Epithelial cell of esophagus (primary cell): ENCODE data around the gene GRM5.

Experiments used
- DNase-seq: peaks from one replicate; pipeline ENCODE4 v3.0.0; 2010; ENCODE audit warnings: low read depth
- H3K4me3 ChIP-seq: 2 replicates; pipeline ENCODE4 v1.5.1; 2011; ENCODE audit warnings: mild to moderate bottlenecking, low read length, control low read depth
- CTCF ChIP-seq: IDR thresholded peaks from 2 replicates; pipeline ENCODE4 v1.5.1; 2011; ENCODE audit warnings: low read depth, mild to moderate bottlenecking, low read length, control low read depth, inconsistent platforms; ENCODE audit not compliant: insufficient read depth; ENCODE audit errors: missing control alignments

GRM5 gene

GRCh38 chr11:88799771-88800500, 265.8 kb downstream of the GRM5 start:
- TF ChIP-seq CTCF: no peak
- no peak for DNase-seq
- no peak overlapping the region for H3K4me3 ChIP-seq

GRCh38 chr11:88790182-88790581, 275.6 kb downstream of the GRM5 start:
- DNase-seq: no peak
- no peak overlapping the region for H3K4me3 ChIP-seq
- TF ChIP-seq CTCF: no peak

GRCh38 chr11:88779577-88779976, 286.2 kb downstream of the GRM5 start:
- TF ChIP-seq CTCF: no peak
- no peak overlapping the region for H3K4me3 ChIP-seq
- peak; percentile 83 for DNase-seq

GRCh38 chr11:88770475-88771079, 295.2 kb downstream of the GRM5 start:
- H3K4me3 ChIP-seq: no peak overlapping the region
- no peak for TF ChIP-seq CTCF
- no peak for DNase-seq

- TF ChIP-seq CTCF: no peak
- no peak for DNase-seq
- H3K4me3 ChIP-seq: no peak overlapping the region
Measured at GRCh38 chr11:88744140-88744539, 321.6 kb downstream of the GRM5 start.

- DNase-seq: no peak
- no peak overlapping the region for H3K4me3 ChIP-seq
- no peak for TF ChIP-seq CTCF
Measured at GRCh38 chr11:88739524-88739923, 326.3 kb downstream of the GRM5 start.

- TF ChIP-seq CTCF: no peak
- peak; percentile 68 for DNase-seq
- H3K4me3 ChIP-seq: no peak overlapping the region
Measured at GRCh38 chr11:88709567-88709966, 356.2 kb downstream of the GRM5 start.
